Activated naive CD4-positive, alpha-beta T cell treated with anti-CD3 and anti-CD28 coated beads, Interleukin-2, amount 50 U/mL, for 16 hours (primary cell): ENCODE results near the gene ARFRP1.
A peak's percentile ranks its signal among the peaks of the same experiment; 100 is the strongest.

Experiments
- DNase-seq: peaks from one replicate; pipeline ENCODE4 v3.0.0-alpha.2; 2020

Gene ARFRP1

GRCh38 chr20:63690003-63690897 is 17.5 kb downstream of the ARFRP1 start:
- DNase-seq = no peak

- no peak for DNase-seq
Observed at GRCh38 chr20:63689046-63690002, 18.5 kb downstream of the ARFRP1 start.

DNA sequence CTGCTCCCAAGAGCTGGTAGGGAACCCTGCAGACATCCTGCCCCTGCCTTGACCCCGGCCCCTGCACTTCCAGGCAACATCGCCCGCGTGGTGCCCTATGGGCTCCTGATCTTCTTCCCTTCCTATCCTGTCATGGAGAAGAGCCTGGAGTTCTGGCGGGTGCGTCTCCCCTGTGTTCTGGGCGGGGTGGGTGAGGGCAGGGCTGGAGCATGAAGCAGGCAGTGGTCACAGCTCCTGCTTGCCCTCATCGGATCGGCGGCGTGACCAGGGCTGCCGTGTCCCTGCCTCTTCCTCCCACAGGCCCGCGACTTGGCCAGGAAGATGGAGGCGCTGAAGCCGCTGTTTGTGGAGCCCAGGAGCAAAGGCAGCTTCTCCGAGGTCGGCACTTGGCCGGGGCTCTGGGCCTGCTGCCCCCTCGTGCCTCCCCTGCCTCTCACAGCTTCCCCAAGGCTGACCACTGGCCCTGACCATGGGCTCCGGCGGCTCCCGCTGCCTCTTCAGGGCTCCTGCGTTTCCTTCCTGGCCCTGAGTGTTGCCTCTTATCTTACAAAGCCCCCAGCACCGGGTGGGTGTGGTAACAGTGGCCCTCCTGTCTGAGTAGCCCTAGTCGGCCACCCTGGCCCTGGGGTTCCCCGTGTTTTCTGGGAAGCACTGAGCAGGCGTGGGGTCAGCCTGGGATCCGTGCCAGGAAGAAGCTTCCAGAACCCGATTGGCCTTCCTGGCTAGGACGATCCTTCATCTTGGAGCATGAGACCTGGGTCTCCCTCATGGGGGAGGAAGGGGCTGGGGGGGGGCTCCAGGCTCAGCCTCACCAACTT is 19.3 kb downstream of the ARFRP1 start:
- no peak for DNase-seq

GRCh38 chr20:63687419-63688178 is 20.2 kb downstream of the ARFRP1 start:
- no peak for DNase-seq

GRCh38 chr20:63686492-63687321 is 21.1 kb downstream of the ARFRP1 start:
- peak; percentile 66 for DNase-seq

DNA sequence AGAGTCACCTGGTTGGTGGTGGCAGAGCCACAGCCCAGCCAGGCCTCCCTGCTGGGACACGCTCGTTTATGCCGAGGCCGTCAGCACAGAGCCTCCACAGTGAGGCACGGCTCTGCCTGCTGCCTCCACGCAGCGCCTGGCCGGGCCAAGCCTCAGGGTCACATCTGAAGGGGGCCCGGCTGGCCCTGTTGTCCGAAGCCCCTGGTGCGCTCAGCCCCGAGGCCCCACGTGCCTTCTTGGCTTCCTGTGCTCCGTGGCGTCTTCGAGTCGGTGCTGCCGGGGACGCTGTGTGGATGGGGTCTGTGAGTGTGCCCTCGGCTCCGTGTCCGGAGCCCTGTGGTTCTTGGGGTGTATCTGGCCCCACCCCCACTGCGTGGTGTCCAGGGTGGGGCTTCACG is 21.7 kb downstream of the ARFRP1 start:
- no peak for DNase-seq

DNA sequence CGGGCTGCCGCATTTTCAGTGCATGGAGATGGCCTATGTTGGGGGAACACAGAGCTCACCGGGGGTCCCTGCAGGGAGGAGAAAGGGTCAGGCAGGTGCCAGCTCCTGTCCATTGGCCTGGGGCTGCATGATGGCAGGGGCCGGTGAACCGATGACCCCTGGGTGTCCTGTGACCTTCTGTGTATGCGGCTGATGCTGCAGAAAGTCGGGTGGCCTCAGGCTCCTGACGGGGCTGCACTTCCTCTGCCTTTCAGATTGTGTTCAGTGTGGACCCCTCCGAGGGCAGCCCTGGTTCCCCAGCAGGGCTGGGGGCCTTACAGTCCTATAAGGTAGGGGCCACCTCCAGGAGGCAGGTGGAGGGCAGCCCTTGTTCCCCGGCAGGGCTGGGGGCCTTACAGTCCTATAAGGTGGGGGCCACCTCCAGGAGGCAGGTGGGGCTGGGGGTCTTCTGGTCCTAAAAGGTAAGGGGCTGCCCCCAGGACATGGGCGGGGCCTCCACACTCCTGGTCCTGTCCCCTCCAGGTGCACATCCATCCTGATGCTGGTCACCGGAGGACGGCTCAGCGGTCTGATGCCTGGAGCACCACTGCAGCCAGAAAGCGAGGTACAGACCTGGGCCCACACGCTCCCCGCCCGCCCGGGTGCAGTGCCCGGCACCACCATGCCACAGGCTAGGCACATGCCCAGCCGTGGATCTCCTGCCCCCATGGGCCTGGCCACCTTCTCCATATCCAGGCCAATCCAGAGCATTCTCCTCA is 22.3 kb downstream of the ARFRP1 start:
- no peak for DNase-seq

DNA sequence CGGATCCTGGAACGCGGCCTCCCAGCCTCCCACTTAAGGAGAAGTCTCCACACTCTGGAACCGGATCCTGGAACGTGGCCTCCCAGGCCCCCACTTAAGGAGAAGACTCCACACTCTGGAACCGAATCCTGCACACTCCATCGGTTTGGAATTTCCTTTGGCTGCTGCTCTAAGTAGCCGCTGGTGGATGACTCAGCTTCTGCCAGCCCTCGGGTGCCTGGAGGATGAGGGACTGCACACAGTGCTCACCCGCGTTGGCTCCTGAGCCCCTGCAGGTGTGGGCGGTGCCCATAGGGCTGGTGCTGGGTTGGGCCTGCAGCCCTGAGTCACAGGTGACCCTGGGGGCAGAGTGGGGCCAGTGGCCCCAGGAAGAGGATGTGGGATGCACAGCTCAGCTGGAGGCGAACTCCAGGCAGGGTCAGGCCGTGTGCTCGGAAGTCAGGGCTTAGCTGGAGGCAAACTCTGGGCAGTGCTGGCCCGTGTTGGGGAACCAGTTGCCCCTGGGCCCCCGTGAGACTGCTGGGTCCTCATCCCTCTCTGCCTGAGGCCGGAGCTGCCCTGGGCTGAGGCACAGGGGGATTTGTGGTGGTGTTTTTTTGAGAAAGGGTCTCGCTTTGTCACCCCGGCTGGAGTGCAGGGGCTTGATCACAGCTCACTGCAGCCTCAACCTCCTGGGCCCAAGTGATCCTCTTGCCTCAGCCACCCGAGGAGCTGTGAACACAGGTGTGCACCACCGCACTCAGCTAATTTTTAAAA is 25.2 kb downstream of the ARFRP1 start:
- DNase-seq = no peak

GRCh38 chr20:63681609-63682142 is 26.1 kb downstream of the ARFRP1 start:
- DNase-seq = no peak

DNA sequence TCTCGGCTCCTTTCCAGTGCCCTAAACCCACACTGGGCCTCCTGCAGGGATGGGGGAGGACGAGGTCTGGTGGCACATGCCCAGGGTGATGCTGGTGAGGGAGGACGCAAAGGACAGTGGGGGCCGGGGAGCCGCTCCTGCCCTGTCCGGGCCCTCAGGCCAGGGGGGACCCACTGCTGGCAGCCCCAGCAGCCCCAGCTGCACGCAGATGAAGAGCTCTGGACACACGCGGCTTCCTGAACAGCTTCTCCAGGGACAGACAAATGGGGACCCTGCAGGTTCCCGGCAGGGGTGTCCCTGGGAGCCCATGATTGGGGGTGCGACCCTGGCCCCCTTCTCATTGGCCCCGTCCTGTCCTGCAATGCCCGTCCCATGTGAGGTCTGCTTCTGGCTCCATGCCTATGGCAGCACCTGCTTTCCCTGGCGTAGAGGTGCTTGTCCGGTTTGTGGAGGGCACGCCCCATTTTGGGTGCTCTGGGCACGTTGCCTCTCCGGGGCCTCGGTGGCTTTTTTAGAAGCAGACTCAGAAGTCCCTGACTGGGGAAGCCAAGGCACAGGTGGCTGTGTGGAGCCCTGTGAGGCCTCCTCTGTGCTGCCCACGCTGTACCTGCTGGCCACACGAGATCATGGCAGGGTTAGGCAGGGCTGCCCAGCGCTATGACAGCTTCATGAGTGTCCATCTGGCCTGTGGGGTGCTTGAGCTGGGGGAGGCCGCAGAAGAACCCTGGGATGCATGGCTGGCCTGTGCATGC is 26.7 kb downstream of the ARFRP1 start:
- DNase-seq = no peak

DNA sequence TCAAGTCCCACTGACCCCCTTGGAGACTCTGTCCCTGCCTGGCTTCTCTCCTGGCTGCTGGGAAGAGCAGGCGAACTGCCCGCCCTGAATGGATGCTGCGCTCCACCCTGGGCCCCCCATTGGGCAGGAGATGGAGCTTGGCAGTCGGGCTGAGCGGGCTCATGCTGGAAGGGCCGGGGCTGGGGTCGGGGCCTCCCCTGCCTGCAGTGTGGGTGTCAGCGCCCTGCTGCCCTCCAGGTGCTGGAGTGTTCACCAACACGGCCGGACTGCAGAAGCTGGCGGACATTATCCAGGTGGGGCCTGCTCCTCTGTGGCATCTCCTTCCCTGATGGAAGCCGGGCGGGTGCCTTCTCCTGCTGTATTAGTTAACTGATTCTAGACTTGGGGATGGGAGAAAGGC is 27.3 kb downstream of the ARFRP1 start:
- no peak for DNase-seq

DNA sequence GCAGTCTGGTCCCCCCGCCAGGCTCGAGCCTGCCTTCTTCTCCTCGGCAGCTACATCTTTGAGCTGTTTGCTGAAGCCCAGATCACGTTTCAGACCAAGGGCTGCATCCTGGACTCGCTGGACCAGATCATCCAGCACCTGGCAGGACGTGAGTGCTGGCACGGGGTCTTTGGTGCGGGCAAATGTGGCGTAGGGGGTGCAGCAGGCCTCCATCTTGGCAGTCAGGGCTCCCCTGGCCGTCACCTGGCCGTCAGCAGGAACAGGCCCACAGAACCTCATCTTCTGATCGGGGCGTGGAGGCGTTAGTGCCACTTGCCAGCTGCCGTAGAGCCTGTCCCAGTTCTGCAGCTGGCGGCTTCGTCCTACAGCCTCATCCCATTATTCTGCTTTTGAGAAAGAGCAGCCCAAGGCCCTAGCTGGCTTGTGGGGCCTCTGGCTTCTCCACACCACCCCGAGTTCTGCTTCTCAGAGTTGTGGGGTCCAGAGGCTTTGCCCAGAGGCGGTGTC is 27.9 kb downstream of the ARFRP1 start:
- DNase-seq = no peak

DNA sequence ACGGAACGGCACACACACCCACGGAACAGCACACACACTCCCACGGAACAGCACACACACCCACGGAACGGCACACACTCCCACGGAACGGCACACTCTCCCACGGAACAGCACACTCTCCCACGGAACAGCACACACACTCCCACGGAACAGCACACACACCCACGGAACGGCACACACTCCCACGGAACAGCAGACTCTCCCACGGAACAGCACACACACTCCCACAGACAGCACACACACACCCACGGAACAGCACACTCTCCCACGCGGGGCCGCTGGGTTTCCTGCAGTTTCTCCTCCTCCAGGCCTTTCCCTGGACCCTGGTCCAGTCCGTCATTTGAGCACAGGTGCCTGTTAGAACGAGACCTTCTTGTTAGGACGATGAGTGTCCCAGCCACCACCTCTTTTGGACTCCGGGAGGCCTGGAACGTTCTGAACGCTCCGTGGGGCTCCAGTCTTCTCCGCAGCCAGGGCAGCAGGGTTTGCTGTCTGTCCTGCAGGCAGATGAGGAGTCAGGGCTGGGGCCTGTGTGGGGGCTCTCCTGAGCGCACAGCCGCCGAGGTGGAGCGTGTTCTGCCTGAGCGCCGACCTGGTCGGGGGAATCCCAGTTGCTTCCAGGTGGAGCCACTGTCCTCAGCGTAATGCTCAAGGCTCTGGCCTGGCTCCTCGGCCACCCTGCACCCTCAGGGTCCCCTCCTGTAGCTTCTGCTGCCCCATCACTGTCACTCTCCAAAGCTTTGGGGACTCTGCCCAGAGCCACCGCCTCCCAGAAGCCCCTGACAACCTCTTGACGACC is 28.9 kb downstream of the ARFRP1 start:
- DNase-seq = no peak

DNA sequence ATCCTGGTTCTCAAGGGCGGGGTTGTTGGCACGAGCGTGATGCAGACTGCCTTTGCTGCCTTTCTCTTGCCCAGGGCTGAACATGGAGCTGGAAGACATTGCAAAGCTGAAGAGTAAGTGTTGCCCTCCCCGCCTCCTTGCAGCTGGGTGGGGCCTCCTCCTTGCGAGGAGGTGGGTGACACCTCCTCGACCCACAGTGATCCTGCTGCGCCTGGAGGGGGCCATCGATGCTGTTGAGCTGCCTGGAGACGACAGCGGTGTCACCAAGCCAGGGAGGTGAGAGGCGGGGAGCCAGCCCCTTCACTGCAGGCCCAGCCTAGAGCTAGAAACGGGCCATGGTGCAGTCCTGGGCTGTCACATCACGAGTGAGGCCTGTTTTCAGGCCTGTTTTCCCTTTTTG is 29.7 kb downstream of the ARFRP1 start:
- DNase-seq = no peak

- no peak for DNase-seq
Observed at GRCh38 chr20:63675681-63676368, 32.0 kb downstream of the ARFRP1 start.

DNA sequence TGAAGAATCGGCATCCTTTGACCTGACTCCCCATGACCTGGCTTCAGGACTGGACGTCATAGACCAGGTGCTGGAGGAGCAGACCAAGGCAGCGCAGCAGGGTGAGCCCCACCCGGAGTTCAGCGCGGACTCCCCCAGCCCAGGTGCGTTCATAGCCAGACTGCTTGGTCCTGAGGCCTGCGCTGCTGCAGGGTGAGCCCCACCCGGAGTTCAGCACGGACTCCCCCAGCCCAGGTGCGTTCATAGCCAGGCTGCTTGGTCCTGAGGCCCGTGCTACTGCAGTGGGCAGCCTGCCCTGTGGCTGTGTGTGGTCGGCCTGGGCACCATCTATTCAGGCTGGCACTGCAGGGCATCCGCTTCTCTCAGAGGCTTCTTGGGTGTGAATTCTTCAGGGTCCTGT is 33.8 kb downstream of the ARFRP1 start:
- DNase-seq = no peak

- no peak for DNase-seq
Observed at GRCh38 chr20:63672666-63673065, 35.1 kb downstream of the ARFRP1 start.
